Neuronal stem cell (in vitro differentiated cells): ENCODE results near the gene ADCY7.
"Not testable (repeated sequence)": the region's sequence is repeated elsewhere in the genome, so short reads cannot be mapped to it uniquely, and the experiment has no call there.

ENCODE experiments used
- DNase-seq: peaks from one replicate; pipeline ENCODE4 v3.0.0-alpha.2; 2013; ENCODE audit warnings: low spot score
- H2AFZ ChIP-seq: one replicate; pipeline ENCODE4 v1.6.1; 2013; ENCODE audit warnings: mild to moderate bottlenecking, low read length, inconsistent platforms
- H2AK5ac ChIP-seq: 2 replicates; pipeline ENCODE4 v1.6.1; 2013; ENCODE audit warnings: low read depth, mild to moderate bottlenecking, inconsistent platforms, low read length, moderate library complexity, mixed read lengths
- H2BK120ac ChIP-seq: 2 replicates; pipeline ENCODE4 v1.6.1; 2013; ENCODE audit warnings: low read depth, mild to moderate bottlenecking, inconsistent platforms, low read length, moderate library complexity, mixed read lengths
- H2BK12ac ChIP-seq: one replicate; pipeline ENCODE4 v1.6.1; 2013; ENCODE audit warnings: low read length, inconsistent platforms
- H2BK15ac ChIP-seq: 2 replicates; pipeline ENCODE4 v1.6.1; 2013; ENCODE audit warnings: mild to moderate bottlenecking, low read length, inconsistent platforms, mixed read lengths
- H2BK5ac ChIP-seq: one replicate; pipeline ENCODE4 v1.6.1; 2013; ENCODE audit warnings: inconsistent platforms, mild to moderate bottlenecking, low read length, moderate library complexity
- H3K14ac ChIP-seq: one replicate; pipeline ENCODE4 v1.6.1; 2013; ENCODE audit warnings: low read length, inconsistent platforms
- H3K18ac ChIP-seq: 2 replicates; pipeline ENCODE4 v1.6.1; 2013; ENCODE audit warnings: low read length, inconsistent platforms
- H3K23ac ChIP-seq: 2 replicates; pipeline ENCODE4 v1.6.1; 2013; ENCODE audit warnings: low read depth, mild to moderate bottlenecking, mixed read lengths, low read length, inconsistent platforms; ENCODE audit not compliant: poor library complexity
- H3K27ac ChIP-seq: replicated peaks from 3 replicates; pipeline ENCODE4 v1.5.1; 2013; ENCODE audit warnings: low read length, inconsistent platforms
- H3K27me3 ChIP-seq, 3 experiments: 2 replicates each; pipeline ENCODE4 v1.6.1; 2013; ENCODE audit warnings: low read length in 3 of 3, mild to moderate bottlenecking in 2 of 3, inconsistent platforms in 1 of 3, low read depth in 1 of 3, mixed read lengths in 1 of 3, moderate library complexity in 1 of 3; ENCODE audit not compliant: control insufficient read depth in 3 of 3, insufficient read depth in 3 of 3
- H3K36me3 ChIP-seq, 2 donors: replicated peaks in 1 of 2; 2 replicates each; pipeline ENCODE4 v1.6.1; 2013; ENCODE audit warnings: low read length in 2 of 2; ENCODE audit not compliant: control insufficient read depth in 2 of 2, insufficient read depth in 2 of 2
- H3K4ac ChIP-seq: 2 replicates; pipeline ENCODE4 v1.6.1; 2013; ENCODE audit warnings: inconsistent platforms, mild to moderate bottlenecking, low read length, moderate library complexity
- H3K4me1 ChIP-seq, 2 donors: 1 replicate in 1 of 2; 2 replicates in 1 of 2; pipeline ENCODE4 v1.6.1; 2013; ENCODE audit warnings: low read length in 2 of 2, low read depth in 1 of 2; ENCODE audit not compliant: control insufficient read depth in 2 of 2, insufficient read depth in 1 of 2
- H3K4me2 ChIP-seq: one replicate; pipeline ENCODE4 v1.6.1; 2013; ENCODE audit warnings: mild to moderate bottlenecking, low read length, inconsistent platforms; ENCODE audit not compliant: insufficient read depth, poor library complexity, severe bottlenecking
- H3K4me3 ChIP-seq, 2 donors: 2 replicates each; pipeline ENCODE4 v1.5.1; 2013; ENCODE audit warnings: low read length in 2 of 2, mild to moderate bottlenecking in 2 of 2, inconsistent platforms in 1 of 2, moderate library complexity in 1 of 2
- H3K79me1 ChIP-seq: one replicate; pipeline ENCODE4 v1.6.1; 2013; ENCODE audit warnings: low read depth, mild to moderate bottlenecking, inconsistent platforms, low read length, moderate library complexity
- H3K9ac ChIP-seq: one replicate; pipeline ENCODE4 v1.6.1; 2013; ENCODE audit warnings: mild to moderate bottlenecking, low read depth, low read length, inconsistent platforms; ENCODE audit not compliant: poor library complexity
- H3K9me3 ChIP-seq, 2 donors: replicated peaks in 1 of 2; 2 replicates each; pipeline versions ENCODE3 to v1.6.1; 2013; ENCODE audit warnings: low read length in 2 of 2, mild to moderate bottlenecking in 2 of 2, inconsistent platforms in 1 of 2, low read depth in 1 of 2, mixed read lengths in 1 of 2, moderate library complexity in 1 of 2; ENCODE audit not compliant: control insufficient read depth in 2 of 2, insufficient read depth in 1 of 2
- H4K8ac ChIP-seq: one replicate; pipeline ENCODE4 v1.6.1; 2013; ENCODE audit warnings: low read depth, mild to moderate bottlenecking, inconsistent platforms, low read length, moderate library complexity
- H4K91ac ChIP-seq: one replicate; pipeline ENCODE4 v1.6.1; 2013; ENCODE audit warnings: low read length, low read depth, mild to moderate bottlenecking, inconsistent platforms; ENCODE audit not compliant: poor library complexity
- WGBS, 2 donors: extraction: QIAGEN DNeasy Blood & Tissue Kit; methylation state at CpG; one replicate each; pipeline ENCODE4 v1.1.7; 2013; ENCODE audit warnings: missing lambda C conversion rate in 2 of 2, mixed read lengths in 1 of 2; ENCODE audit not compliant: insufficient read length in 2 of 2, insufficient replicate concordance in 1 of 2; ENCODE audit errors: extremely low coverage in 2 of 2; 5-methylcytosine and 5-hydroxymethylcytosine counted together

ADCY7 gene

GRCh38 chr16:50235581-50235980 lies 30.8 kb upstream of the ADCY7 start:
- H3K27ac ChIP-seq, result no peak overlapping the region
- no peaks in the 10 kb centered on the region for H3K9me3 ChIP-seq
- H3K18ac ChIP-seq, result no peak overlapping the region
- H3K23ac ChIP-seq, result no peak overlapping the region
- H2BK5ac ChIP-seq, result no peak overlapping the region
- H4K8ac ChIP-seq, result no peak overlapping the region
- H3K4me1 ChIP-seq, result peaks cover 0 to 5% of the 10 kb centered on the region in 2 donors
- DNase-seq, result no peak
- no CpG with 5 or more reads among the region's 6 CpGs for WGBS, 2 donors
- H4K91ac ChIP-seq, result no peak overlapping the region
- H3K14ac ChIP-seq, result no peak overlapping the region
- H2BK15ac ChIP-seq, result no peak overlapping the region
- peaks cover 0 to 14% (median 0%) of the 10 kb centered on the region in 3 experiments for H3K27me3 ChIP-seq
- no peak overlapping the region for H2BK120ac ChIP-seq
- no peak overlapping the region for H3K9ac ChIP-seq
- no peak overlapping the region for H3K4ac ChIP-seq
- no peak overlapping the region for H2BK12ac ChIP-seq
- no peak overlapping the region for H2AK5ac ChIP-seq
- no peaks in the 10 kb centered on the region for H3K36me3 ChIP-seq
- H3K4me2 ChIP-seq, result no peak overlapping the region
- no peaks in the 10 kb centered on the region for H3K79me1 ChIP-seq
- no peak overlapping the region for H3K4me3 ChIP-seq
- H2AFZ ChIP-seq, result no peak overlapping the region

GRCh38 chr16:50238314-50238713 lies 28.0 kb upstream of the ADCY7 start:
- H3K18ac ChIP-seq, result no peak overlapping the region

GRCh38 chr16:50238868-50239301 lies 27.5 kb upstream of the ADCY7 start:
- Histone ChIP-seq H3K18ac (no peak overlapping the region), H3K4me2 (no peak overlapping the region), H3K14ac (no peak overlapping the region), H3K27ac (no peak overlapping the region), H3K36me3 (no peaks in the 10 kb centered on the region), H2AFZ (no peak overlapping the region), H2AK5ac (no peak overlapping the region), H3K9ac (no peak overlapping the region), H3K79me1 (no peaks in the 10 kb centered on the region), H2BK12ac (no peak overlapping the region), H3K4me1 (peaks cover 0 to 5% of the 10 kb centered on the region in 2 donors), H4K8ac (no peak overlapping the region), H2BK5ac (no peak overlapping the region), H3K4ac (no peak overlapping the region), H3K4me3 (no peak overlapping the region), H3K23ac (no peak overlapping the region), H3K27me3 (peaks cover 0 to 28% (median 2%) of the 10 kb centered on the region in 3 experiments), H2BK120ac (no peak overlapping the region), H2BK15ac (no peak overlapping the region), H4K91ac (no peak overlapping the region), H3K9me3 (no peaks in the 10 kb centered on the region)
- no peak for DNase-seq
- WGBS, 2 donors, result no CpG with 5 or more reads among the region's 5 CpGs

More at GRCh38 chr16:50238314-50238713, 28.0 kb upstream of the ADCY7 start:
- H2AFZ ChIP-seq, result no peak overlapping the region
- H3K9me3 ChIP-seq, result no peaks in the 10 kb centered on the region
- no peak overlapping the region for H2AK5ac ChIP-seq
- H3K23ac ChIP-seq, result no peak overlapping the region
- WGBS, 2 donors, result no CpG with 5 or more reads among the region's 3 CpGs
- H3K14ac ChIP-seq, result no peak overlapping the region
- H3K4me2 ChIP-seq, result no peak overlapping the region
- H3K4ac ChIP-seq, result no peak overlapping the region
- no peaks in the 10 kb centered on the region for H3K79me1 ChIP-seq
- no peak for DNase-seq
- no peak overlapping the region for H2BK5ac ChIP-seq
- H2BK120ac ChIP-seq, result no peak overlapping the region
- H3K36me3 ChIP-seq, result no peaks in the 10 kb centered on the region
- no peak overlapping the region for H3K4me3 ChIP-seq
- no peak overlapping the region for H3K9ac ChIP-seq
- H3K4me1 ChIP-seq, result peaks cover 0 to 5% of the 10 kb centered on the region in 2 donors
- H3K27ac ChIP-seq, result no peak overlapping the region
- H2BK12ac ChIP-seq, result no peak overlapping the region
- no peak overlapping the region for H4K8ac ChIP-seq
- H3K27me3 ChIP-seq, result peaks cover 0 to 23% (median 0%) of the 10 kb centered on the region in 3 experiments
- H2BK15ac ChIP-seq, result no peak overlapping the region
- H4K91ac ChIP-seq, result no peak overlapping the region

- not testable (repeated sequence) for H3K9ac ChIP-seq, H2BK12ac ChIP-seq, H2BK120ac ChIP-seq, H3K36me3 ChIP-seq, H2BK5ac ChIP-seq, H3K9me3 ChIP-seq, H4K8ac ChIP-seq, H3K79me1 ChIP-seq, H2AFZ ChIP-seq, H3K4me1 ChIP-seq, H3K4me2 ChIP-seq, H2BK15ac ChIP-seq, H2AK5ac ChIP-seq, DNase-seq, H3K27ac ChIP-seq, H3K23ac ChIP-seq, H3K4ac ChIP-seq, H3K4me3 ChIP-seq, H3K14ac ChIP-seq, H4K91ac ChIP-seq, H3K18ac ChIP-seq
- peaks cover 4 to 63% (median 28%) of the 10 kb centered on the region in 3 experiments for H3K27me3 ChIP-seq
- WGBS, 2 donors, result no CpG with 5 or more reads among the region's 6 CpGs
These were observed 23.3 kb upstream of the ADCY7 start for GRCh38 chr16:50243024-50243423.
